GM21381 (cell line): ENCODE data around the gene CTNNA2.

ENCODE experiments used
- ATAC-seq: cut with Tn5 transposase; IDR thresholded peaks from one replicate; pipeline ENCODE4 v1.9.1; 2021; ENCODE audit warnings: mild to moderate bottlenecking, moderate library complexity; ENCODE audit not compliant: unreplicated experiment

Gene CTNNA2

GRCh38 chr2:79512442-79513401, at the start of gene CTNNA2:
CTNNA2 (plus strand) TSS chr2:79513051.
- ATAC-seq = no peak

- no peak for ATAC-seq
Observed at GRCh38 chr2:79487399-79487798, 25.5 kb upstream of the CTNNA2 start.

DNA sequence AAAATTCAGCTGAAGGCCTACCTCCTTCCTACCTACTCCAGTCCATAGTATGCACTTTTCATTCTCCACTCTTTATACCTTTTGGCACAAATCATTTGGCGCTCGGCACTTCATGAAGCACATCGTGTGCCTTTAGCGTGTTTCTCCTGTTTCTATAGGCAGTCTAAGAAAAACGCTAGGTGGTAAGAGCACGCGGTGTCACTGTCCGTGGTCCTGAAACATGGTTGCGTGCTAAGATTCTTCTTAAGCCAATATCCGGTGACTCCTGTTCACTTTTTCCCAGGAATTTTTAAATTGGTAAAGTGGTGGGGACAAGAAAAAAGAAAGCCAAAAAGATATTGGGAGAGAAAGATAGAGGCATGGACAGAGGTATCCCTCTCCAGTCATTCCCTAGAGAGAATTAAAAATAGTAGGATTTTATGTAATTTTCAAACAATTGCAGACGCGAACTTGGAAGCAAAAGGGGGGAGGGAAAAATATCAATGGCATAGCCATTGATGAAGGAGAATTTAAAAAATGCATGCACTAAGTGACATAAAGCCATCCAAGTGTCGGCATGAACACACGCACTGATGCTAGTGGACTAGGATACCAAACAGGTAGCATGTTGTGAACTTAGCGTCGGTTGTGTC, 1.4 kb upstream of the CTNNA2 start:
- no peak for ATAC-seq

DNA sequence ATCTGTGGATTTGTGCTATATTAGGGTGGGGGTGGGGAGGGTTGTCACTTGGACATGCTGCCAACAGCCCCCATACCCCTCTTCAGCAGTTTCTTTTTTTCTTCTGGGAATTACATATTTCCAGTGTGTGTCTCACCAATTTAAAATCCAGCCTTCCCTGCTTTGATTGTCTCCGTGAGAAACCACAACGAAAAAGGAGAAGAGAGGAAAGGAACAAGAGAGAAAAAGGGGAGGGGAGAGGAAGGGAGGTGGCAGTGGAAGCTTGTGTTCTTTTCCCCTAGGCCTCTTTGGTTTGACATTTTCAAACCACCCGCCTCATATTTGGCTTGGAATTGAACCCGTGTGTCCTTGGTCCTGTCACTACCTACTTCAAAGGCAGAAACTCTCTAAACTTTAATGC, 860 bp downstream of the CTNNA2 start:
- ATAC-seq = no peak

DNA sequence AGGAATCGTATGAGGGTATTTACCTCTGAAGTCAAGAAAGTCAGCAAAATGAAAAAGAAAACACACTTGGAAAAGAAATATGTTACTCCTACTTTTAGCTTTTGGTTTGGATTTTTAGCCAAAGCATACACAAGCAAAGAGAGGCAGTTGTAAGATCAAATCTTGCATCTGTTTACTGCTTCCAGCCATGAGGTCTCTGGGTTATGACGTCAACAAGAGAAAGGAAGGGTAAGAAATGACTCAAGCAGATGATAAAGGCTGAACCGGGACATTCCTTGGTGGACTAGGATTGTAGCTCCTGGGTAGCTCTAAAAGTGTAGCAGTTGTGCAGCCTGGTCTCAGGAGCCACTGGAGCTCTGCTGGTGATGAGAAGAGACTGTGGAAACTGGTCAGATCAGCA, 16.8 kb downstream of the CTNNA2 start:
- ATAC-seq = no peak

GRCh38 chr2:79530443-79530842, 17.6 kb downstream of the CTNNA2 start:
- ATAC-seq = no peak

DNA sequence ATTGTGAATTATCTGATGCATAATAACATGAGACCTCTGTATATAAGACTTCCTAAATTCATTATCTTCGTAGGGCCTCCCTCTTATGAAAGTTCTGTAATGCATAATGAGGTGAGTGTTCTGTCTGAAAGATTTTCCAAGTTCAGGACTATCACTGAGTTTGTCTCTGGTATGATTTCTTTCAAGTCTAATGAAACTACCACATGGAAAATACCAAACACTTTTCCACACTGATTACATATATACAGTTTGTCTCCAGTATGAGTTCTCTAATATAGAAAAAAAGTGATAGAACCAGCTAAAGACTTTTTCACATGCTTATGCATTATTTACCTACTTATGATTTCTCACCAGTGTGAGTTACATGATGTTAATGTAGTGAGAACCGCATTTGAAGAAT, 34.7 kb downstream of the CTNNA2 start:
- no peak for ATAC-seq

- ATAC-seq = no peak
Observed at GRCh38 chr2:79552653-79553052, 39.8 kb downstream of the CTNNA2 start.

GRCh38 chr2:79554899-79555298, 42.0 kb downstream of the CTNNA2 start:
- ATAC-seq = no peak

DNA sequence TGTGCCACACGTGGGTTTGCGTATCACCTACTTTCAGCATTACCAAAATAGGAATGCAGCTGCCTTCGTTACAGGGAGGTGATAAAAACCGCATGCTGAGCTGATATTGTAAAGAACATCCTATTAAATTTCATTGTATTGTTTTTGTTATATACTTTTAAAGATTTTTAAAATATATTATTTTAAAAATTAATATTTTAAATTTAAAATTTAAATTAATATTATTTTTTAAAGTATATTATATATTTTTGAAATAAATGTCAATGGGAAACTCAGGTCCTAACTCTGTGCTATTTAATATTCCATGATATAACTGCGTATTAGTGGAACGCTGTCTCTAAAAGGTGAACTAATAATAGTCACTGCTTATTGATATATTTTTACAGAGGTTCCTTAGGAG, 51.2 kb downstream of the CTNNA2 start:
- no peak for ATAC-seq

GRCh38 chr2:79569048-79569447, 56.2 kb downstream of the CTNNA2 start:
- no peak for ATAC-seq

- ATAC-seq = no peak
Observed at GRCh38 chr2:79573895-79574674, 61.2 kb downstream of the CTNNA2 start.

DNA sequence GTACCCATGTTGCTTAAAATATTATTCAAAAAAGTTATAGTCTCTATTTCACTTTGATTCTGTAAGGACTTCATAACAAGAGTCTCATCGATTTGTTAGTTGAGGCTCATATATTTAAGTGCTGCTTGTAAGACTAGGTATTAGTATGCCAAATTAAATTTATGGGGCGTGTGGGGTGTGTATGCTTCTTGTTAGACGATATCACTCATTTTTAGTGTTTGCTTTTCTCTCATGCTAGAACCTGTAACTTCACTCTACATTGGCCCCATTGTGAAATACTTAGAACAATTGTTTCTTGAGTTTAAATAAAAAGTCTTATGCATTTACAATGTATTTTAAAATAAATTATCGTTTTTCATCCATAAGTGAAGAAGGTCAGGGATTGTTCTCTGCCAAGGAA, 63.6 kb downstream of the CTNNA2 start:
- ATAC-seq = no peak

GRCh38 chr2:79578952-79579351, 66.1 kb downstream of the CTNNA2 start:
- no peak for ATAC-seq

- no peak for ATAC-seq
Observed at GRCh38 chr2:79580175-79580574, 67.3 kb downstream of the CTNNA2 start.

DNA sequence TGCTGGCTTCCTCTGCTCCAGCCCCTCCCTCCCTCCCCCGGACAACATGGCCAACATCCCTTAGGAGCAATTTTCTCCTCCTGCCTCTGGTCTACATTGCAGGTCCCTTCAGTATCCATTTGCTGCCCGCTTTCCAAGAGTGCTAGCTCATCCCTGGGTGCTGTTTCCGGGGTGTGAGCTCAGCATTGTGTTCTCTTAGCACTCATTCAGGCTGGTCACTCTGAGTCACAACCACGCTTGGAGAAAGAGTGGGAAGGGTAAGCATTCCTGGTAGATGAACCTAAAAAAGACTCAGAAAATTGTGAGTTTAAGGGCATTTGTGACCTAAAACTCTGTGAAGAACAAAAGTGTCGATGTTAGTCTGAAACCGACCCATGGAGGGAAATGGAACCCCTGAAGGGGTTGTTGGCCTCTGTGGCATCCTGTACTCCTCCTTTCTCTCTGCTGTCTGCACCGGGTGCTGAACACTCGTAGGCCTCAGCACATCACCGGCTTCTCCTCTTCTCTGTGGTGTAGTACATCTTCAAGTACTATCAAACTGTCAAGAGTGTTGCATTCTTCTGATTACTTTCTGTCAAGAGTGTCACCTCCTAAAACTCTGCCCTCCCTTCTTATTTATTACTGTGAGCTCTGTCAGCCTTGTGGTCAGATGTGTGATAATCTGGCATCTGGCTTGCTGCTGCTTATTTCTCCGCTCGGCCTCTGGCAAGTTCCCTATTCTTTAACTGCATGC, 73.0 kb downstream of the CTNNA2 start:
- ATAC-seq = no peak

DNA sequence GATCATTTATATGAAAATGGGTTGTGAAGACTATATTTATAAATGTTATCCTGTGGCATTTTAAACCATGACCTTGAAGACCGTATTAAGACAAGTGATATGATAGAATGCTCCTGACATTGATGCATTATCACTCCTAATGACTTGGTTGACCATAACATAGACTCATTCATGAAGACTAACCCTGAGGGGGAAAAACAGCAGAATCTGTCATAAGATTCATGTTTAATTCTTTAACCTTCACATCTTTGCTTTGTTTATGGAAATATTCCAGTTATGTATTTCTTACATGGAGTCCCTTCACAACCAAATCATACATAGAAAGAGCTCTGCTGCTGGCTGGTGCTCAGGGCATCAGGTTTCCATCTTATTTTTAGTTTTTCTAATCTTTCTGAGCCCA, 78.4 kb downstream of the CTNNA2 start:
- no peak for ATAC-seq

GRCh38 chr2:79593237-79593867, 80.5 kb downstream of the CTNNA2 start:
- ATAC-seq = no peak

GRCh38 chr2:79596403-79596802, 83.6 kb downstream of the CTNNA2 start:
- ATAC-seq = no peak

- no peak for ATAC-seq
Observed at GRCh38 chr2:79604748-79605147, 91.9 kb downstream of the CTNNA2 start.
